GM12878 (cell line): Measurements from ENCODE around the gene ESPL1. TPM values are rescaled to one million over a fixed set of nuclear protein-coding genes. Genes with fewer than 3 reads are reported as not detected.

Experiments used
- ATAC-seq: fragments of 200-7000 bp; cut with Tn5 transposase; 3 replicates; pipeline ENCODE4 v1.9.1; 2020; ENCODE audit warnings: mild to moderate bottlenecking, moderate library complexity
- BruUV-seq: library from RNA; stranded (reverse); fragments of 400-500 nt; replicated peaks from 2 replicates; lab custom pipeline; 2021; lab: Mats Ljungman, UMichigan
- CTCF ChIA-PET: fragments of 300-600 bp; sonication (Branson Sonifier 250); formaldehyde crosslinking; extraction: SDS; loops from one replicate; lab custom pipeline; 2021; ENCODE audit warnings: inconsistent platforms; lab: Yijun Ruan, JAX
- POLR2A ChIA-PET: fragments of 350-600 bp; formaldehyde crosslinking; extraction: SDS; loops from one replicate; lab custom pipeline; 2021; ENCODE audit warnings: inconsistent platforms; lab: Charles Lee
- RAD21 ChIA-PET: fragments of 300-600 bp; sonication (Branson Sonifier 250); formaldehyde crosslinking; loops from one replicate; lab custom pipeline; 2023; ENCODE audit warnings: antibody characterized with exemption; ENCODE audit not compliant: unreplicated experiment; lab: Charles Lee
- SMC1A ChIA-PET: fragments of 300-600 bp; sonication (Branson Sonifier 250); formaldehyde crosslinking; loops from one replicate; lab custom pipeline; 2023; ENCODE audit not compliant: unreplicated experiment, uncharacterized antibody; lab: Charles Lee
- DNase-seq: peaks from one replicate; pipeline ENCODE4 v3.0.0-alpha.2; 2011; ENCODE audit warnings: low read depth, low spot score
- FAIRE-seq: peaks from 3 replicates; lab custom pipeline; 2011; peaks lifted over from hg19 to GRCh38; lab: Jason Lieb, UNC
- H2AFZ ChIP-seq: 2 replicates; pipeline ENCODE4 v1.6.0; 2011; ENCODE audit warnings: low read depth, low read length, control low read depth; ENCODE audit not compliant: control insufficient read depth
- H3K27ac ChIP-seq: 2 replicates; pipeline ENCODE4 v1.5.1; 2011; ENCODE audit warnings: control low read depth; ENCODE audit not compliant: control insufficient read depth, insufficient read depth
- H3K27me3 ChIP-seq, 2 experiments: replicated peaks in 1 of 2; 2 replicates each; pipeline versions ENCODE4 v1.6.0 to v1.6.1; 2011; ENCODE audit warnings: low read length in 1 of 2; ENCODE audit not compliant: control insufficient read depth in 2 of 2, insufficient read depth in 2 of 2
- H3K36me3 ChIP-seq, 2 experiments: 2 replicates each; pipeline ENCODE4 v1.5.1; 2011; ENCODE audit warnings: low read length in 1 of 2; ENCODE audit not compliant: control insufficient read depth in 2 of 2, insufficient read depth in 2 of 2
- H3K4me1 ChIP-seq: 2 replicates; pipeline ENCODE4 v1.6.1; 2011; ENCODE audit warnings: mild to moderate bottlenecking, low read length, moderate library complexity, mixed read lengths; ENCODE audit not compliant: control insufficient read depth, insufficient read depth
- H3K4me2 ChIP-seq: 2 replicates; pipeline ENCODE4 v1.6.0; 2011; ENCODE audit warnings: control low read depth; ENCODE audit not compliant: control insufficient read depth, insufficient read depth
- H3K4me3 ChIP-seq: fragments of 200-600 bp; sonication (generic); 2 replicates; pipeline ENCODE4 v1.5.1; 2016
- H3K79me2 ChIP-seq: 2 replicates; pipeline ENCODE4 v1.6.0; 2011; ENCODE audit warnings: low read length; ENCODE audit not compliant: control insufficient read depth, insufficient read depth
- H3K9ac ChIP-seq: 2 replicates; pipeline ENCODE4 v1.8.0; 2011; ENCODE audit warnings: low read length, control low read depth, mixed read lengths; ENCODE audit not compliant: control insufficient read depth, insufficient read depth
- H3K9me3 ChIP-seq: replicated peaks from 3 replicates; pipeline ENCODE4 v1.5.1; 2011; ENCODE audit warnings: mild to moderate bottlenecking, low read length; ENCODE audit not compliant: control insufficient read depth, insufficient read depth
- H4K20me1 ChIP-seq: 2 replicates; pipeline ENCODE4 v1.6.0; 2011; ENCODE audit not compliant: control insufficient read depth, insufficient read depth
- CEBPZ ChIP-seq: fragments of 150-350 bp; IDR thresholded peaks from 2 replicates; pipeline ENCODE4 v1.6.1; 2016; ENCODE audit warnings: low read depth, low read length
- E4F1 ChIP-seq: fragments of 450-650 bp; IDR thresholded peaks from 2 replicates; pipeline ENCODE4 v1.6.1; 2018; ENCODE audit warnings: borderline replicate concordance, mild to moderate bottlenecking; ENCODE audit not compliant: partially characterized antibody
- ETV6 ChIP-seq, 2 experiments: fragments of 450-650 bp in 1 of 2; IDR thresholded peaks in 1 of 2; conservative IDR thresholded peaks in 1 of 2; 2 replicates each; pipeline ENCODE4 v1.6.1; 2014; ENCODE audit warnings: antibody characterized with exemption in 1 of 2, borderline replicate concordance in 1 of 2, low read depth in 1 of 2, mild to moderate bottlenecking in 1 of 2, moderate library complexity in 1 of 2
- GATAD2B ChIP-seq: fragments of 450-650 bp; conservative IDR thresholded peaks from 2 replicates; pipeline ENCODE4 v1.6.1; 2017; ENCODE audit warnings: low read depth, mild to moderate bottlenecking, moderate library complexity
- HDGF ChIP-seq: fragments of 450-650 bp; IDR thresholded peaks from 2 replicates; pipeline ENCODE4 v1.6.1; 2016; ENCODE audit warnings: antibody characterized with exemption
- NR2C1 ChIP-seq: fragments of 450-650 bp; IDR thresholded peaks from 2 replicates; pipeline ENCODE4 v1.6.1; 2017; ENCODE audit warnings: antibody characterized with exemption, mild to moderate bottlenecking, moderate library complexity
- PAX8 ChIP-seq: fragments of 450-650 bp; IDR thresholded peaks from 2 replicates; pipeline ENCODE4 v1.6.1; 2017; ENCODE audit warnings: mild to moderate bottlenecking, moderate library complexity
- PBX3 ChIP-seq: IDR thresholded peaks from 2 replicates; pipeline ENCODE4 v1.6.1; 2011; ENCODE audit warnings: mild to moderate bottlenecking, low read depth, low read length, moderate library complexity; ENCODE audit not compliant: insufficient replicate concordance
- SMAD5 ChIP-seq: IDR thresholded peaks from 2 replicates; pipeline ENCODE4 v1.6.1; 2016; ENCODE audit warnings: antibody characterized with exemption, low read depth
- SMARCA5 ChIP-seq: fragments of 450-650 bp; IDR thresholded peaks from 2 replicates; pipeline ENCODE4 v1.6.1; 2017; ENCODE audit warnings: mild to moderate bottlenecking
- SREBF2 ChIP-seq: IDR thresholded peaks from 2 replicates; pipeline ENCODE4 v1.6.1; 2012; ENCODE audit warnings: mild to moderate bottlenecking, low read length
- ZNF592 ChIP-seq: fragments of 450-650 bp; IDR thresholded peaks from 2 replicates; pipeline ENCODE4 v1.6.1; 2017; ENCODE audit warnings: mild to moderate bottlenecking, moderate library complexity
- WGBS: methylation state at CpG from one replicate; pipeline ENCODE4 v1.1.6; 2016; ENCODE audit warnings: low lambda C conversion rate; ENCODE audit not compliant: insufficient replicate concordance, insufficient coverage; ENCODE audit errors: missing lambda C conversion rate; 5-methylcytosine and 5-hydroxymethylcytosine counted together
- in situ Hi-C: fragments of 300-500 bp; cut with MboI; formaldehyde crosslinking; loops from 9 replicates; pipeline ENCODE4 v1.14.3; 2018; ENCODE audit warnings: mixed read lengths
- intact Hi-C: fragments of 100-400 bp; cut with micrococcal nuclease; formaldehyde crosslinking; loops from one replicate; pipeline ENCODE4 v1.14.2; 2022; ENCODE audit not compliant: unreplicated experiment
- polyA plus RNA-seq, 11 experiments: library from polyadenylated mRNA; depleted of rRNA in 4 of 11; unstranded in 6 of 11; stranded (reverse) in 5 of 11; fragments of >200 nt; fragmentation: Nextera tagmentation in 4 of 11; fragmentation: Illumina TruSeq in 1 of 11; extraction: Ambion mirVana in 4 of 11; extraction: Trizol in 1 of 11; gene quantifications; 1 replicate in 1 of 11; 2 replicates in 10 of 11; pipeline versions ENCODE4 v1.2.1 to v1.2.3, GENCODE V29; 2011 to 2016; ENCODE audit warnings: inconsistent platforms in 2 of 11, missing spikeins in 2 of 11, low read depth in 1 of 11
- total RNA-seq, 4 experiments: library from RNA; depleted of rRNA in 3 of 4; stranded (reverse); fragments of >200 nt in 3 of 4; fragmentation: Illumina TruSeq in 1 of 4; extraction: Trizol in 1 of 4; gene quantifications; 2 replicates each; pipeline versions ENCODE4 v1.2.1 to v1.2.3, GENCODE V29; 2013 to 2021

ESPL1 gene
- total and polyA plus RNA-seq, 10 of the 15 experiments (the other 5 are each of a cell fraction or from before 2014, with no cell fraction given) = 2.1 to 61.9 (median 21.2) TPM

GRCh38 chr12:53288322-53288721, 20.2 kb downstream of the ESPL1 start:
- RAD21 ChIA-PET = interaction anchor here (0.6 to 8.2 kb wide), 9 partner anchors 18 to 128 kb away, joined by 3 to 102 read pairs (median 4); no protein-coding TSS in a partner anchor
- Histone ChIP-seq H3K27ac (no peak overlapping the region), H2AFZ (no peak overlapping the region), H3K27me3 (no peaks in the 10 kb centered on the region), H3K36me3 (peaks cover 25% of the 10 kb centered on the region in 2 experiments), H3K79me2 (no peaks in the 10 kb centered on the region), H3K9ac (no peak overlapping the region), H3K4me3 (no peak overlapping the region), H3K4me2 (no peak overlapping the region), H3K9me3 (no peaks in the 10 kb centered on the region), H3K4me1 (no peaks in the 10 kb centered on the region), H4K20me1 (no peaks in the 10 kb centered on the region)
- TSS peak; percentile 22 for BruUV-seq
- in situ Hi-C loops (loop anchor here (5.0 kb wide), 2 partner anchors 76 to 126 kb away; no protein-coding TSS in a partner anchor), intact Hi-C loops (no loop called here)
- FAIRE-seq (no peak), DNase-seq (no peak), ATAC-seq (no peak)
- CTCF ChIA-PET = interaction anchor here (0.5 to 12.9 kb wide), 19 partner anchors 9 to 222 kb away, joined by 3 to 315 read pairs (median 5); partner anchors contain the start of genes AAAS, ESPL1 and ITGB7
- POLR2A ChIA-PET = no interaction called here
- SMC1A ChIA-PET = interaction anchor here (0.8 to 10.8 kb wide), 8 partner anchors 10 to 222 kb away, joined by 3 to 96 read pairs (median 4); partner anchors contain the start of gene ESPL1
- WGBS = 79% methylated on average over 6 of the region's 6 CpGs
- TF ChIP-seq CEBPZ (no peak), ZNF592 (no peak), SMARCA5 (no peak), ETV6 (conservative IDR thresholded peaks at IDR 0.05 in 1 of 2, IDR thresholded peaks at IDR 0.05 in 1 of 2; ENCODE audit: borderline replicate concordance in 1 of 2, low read depth in 1 of 2) (no peak), PBX3 (no peak), PAX8 (no peak), SMAD5 (no peak), NR2C1 (no peak), HDGF (no peak), GATAD2B (no peak), E4F1 (no peak), SREBF2 (no peak)
